Medulla oblongata (tissue), 1 donor: ENCODE measurements around the gene ZSWIM5.
"Not testable (repeated sequence)": the region's sequence is repeated elsewhere in the genome, so short reads cannot be mapped to it uniquely, and the experiment has no call there.

Experiments used
- DNase-seq: peaks from one replicate; pipeline ENCODE4 v3.0.0-alpha.2; 2015; ENCODE audit errors: extremely low spot score

ZSWIM5 gene

GRCh38 chr1:45205011-45205909 is 1.1 kb downstream of the ZSWIM5 start:
- DNase-seq, result peak; percentile 37

DNA sequence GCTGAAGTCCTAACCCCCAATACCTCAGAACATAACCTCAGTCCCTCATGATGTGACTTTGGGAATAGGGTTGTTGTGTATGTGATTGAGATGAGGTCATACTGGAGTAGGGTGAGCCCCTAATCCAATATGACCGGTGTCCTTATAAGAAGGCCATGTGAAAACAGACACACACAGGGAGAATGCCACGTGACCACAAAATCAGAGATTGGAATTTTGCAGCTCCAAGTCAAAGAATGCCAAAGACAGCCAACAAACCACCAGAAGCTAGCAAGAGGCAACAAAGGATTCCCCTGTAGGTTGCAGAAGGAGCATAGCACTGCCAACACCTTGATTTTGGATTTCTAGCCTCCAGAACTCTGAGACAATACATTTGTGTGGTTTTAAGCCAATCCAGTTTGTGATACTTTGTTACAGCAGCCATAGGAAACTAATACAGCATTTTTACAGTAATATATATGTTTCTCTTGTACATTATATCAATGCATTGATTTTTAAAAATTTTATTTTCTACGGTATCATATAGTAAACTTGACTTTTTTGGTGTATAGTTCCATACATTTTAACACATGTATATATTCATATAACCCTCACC is 5.4 kb downstream of the ZSWIM5 start:
- no peak for DNase-seq

GRCh38 chr1:45200435-45200834 is 6.0 kb downstream of the ZSWIM5 start:
- DNase-seq, result no peak

DNA sequence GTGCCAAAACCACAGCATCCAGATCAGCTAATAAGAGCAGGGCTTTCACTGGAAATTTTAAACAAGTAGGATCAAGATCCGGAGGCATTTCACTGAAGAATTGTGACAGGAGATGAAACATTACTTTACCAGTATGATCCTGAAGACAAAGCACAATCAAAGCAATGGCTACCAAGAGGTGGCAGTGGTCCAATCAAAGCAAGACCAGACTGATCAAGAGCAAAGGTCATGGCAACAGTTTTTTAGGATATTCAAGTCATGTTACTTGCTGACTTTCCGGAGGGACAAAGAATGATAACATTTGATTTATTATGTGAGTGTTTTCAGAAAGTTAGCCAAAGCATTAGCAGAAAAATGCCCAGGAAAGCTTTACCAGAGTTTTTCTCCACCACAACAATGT is 8.2 kb downstream of the ZSWIM5 start:
- no peak for DNase-seq

DNA sequence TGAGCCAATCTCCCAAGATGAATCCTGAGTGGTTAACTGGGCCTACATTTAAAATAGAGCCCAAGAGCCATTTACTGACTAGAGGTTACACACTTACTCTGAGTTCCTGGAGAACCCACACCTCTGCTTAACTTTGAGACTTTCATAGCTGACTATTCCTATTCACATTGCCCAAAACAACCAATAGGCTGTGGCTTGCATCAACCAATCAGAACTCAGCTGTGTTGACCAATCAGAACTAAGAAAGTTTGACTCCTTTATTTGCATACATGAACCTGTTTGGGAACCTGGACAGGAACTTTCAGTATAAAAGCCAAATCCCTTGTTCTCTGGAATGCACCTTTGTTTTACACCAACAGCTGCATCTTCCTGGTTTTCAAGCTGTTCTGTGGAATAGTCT is 9.5 kb downstream of the ZSWIM5 start:
- no peak for DNase-seq

- no peak for DNase-seq
These were observed 15.0 kb downstream of the ZSWIM5 start for GRCh38 chr1:45191418-45191783.

- DNase-seq, result no peak
These were observed 18.7 kb downstream of the ZSWIM5 start for GRCh38 chr1:45187725-45188124.

DNA sequence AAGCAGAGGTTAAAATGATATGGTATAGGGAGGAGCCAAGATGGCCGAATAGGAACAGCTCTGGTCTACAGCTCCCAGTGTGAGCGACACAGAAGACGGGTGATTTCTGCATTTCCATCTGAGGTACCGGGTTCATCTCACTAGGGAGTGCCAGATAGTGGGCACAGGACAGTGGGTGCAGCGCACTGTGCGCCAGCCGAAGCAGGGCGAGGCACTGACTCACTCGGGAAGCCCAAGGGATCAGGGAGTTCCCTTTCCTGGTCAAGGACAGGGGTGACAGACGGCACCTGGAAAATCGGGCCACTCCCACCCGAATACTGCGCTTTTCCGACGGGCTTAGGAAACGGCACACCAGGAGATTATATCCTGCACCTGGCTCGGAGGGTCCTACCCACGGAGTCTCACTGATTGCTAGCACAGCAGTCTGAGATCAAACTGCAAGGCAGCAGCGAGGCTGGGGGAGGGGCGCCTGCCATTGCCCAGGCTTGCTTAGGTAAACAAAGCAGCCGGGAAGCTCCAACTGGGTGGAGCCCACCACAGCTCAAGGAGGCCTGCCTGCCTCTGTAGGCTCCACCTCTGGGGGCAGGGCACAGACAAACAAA is 26.4 kb downstream of the ZSWIM5 start:
- not testable (repeated sequence) for DNase-seq

DNA sequence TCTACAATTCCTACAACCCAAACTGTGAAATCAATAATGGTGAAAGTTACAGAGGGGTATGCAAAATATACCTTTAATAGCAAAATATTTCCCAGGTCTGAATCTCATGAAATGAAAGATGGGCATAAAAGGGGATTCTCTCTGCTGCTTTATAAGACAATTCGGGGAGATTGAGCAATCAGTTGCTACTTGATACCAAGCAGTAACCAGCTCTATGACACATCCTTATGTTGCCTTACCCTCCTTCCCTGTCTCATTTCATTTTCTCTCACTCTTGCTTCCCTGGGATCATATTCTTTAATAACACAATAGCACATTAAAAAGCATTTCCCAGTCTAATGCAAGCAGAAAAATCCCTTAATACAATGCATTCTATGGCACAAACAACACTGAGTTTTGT is 29.0 kb downstream of the ZSWIM5 start:
- no peak for DNase-seq

DNA sequence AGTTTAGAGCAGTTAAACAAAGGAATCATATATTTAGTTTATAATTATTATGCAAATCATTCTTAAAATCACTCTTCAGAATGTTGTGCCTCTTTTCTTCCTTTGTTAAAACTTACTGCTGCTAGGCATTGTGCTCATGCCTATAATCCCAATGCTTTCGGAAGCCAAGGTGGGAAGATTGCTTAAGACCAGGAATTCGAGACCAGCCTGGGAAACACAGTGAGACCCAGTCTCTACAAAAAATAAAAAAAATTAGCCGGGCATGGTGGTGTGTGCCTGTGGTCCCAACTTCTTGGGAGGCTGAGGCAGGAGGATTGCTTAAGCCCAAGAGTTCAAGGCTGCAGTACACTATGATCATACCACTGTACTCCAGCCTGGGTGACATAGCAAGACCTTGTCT is 33.6 kb downstream of the ZSWIM5 start:
- no peak for DNase-seq

GRCh38 chr1:45172005-45172404 is 34.4 kb downstream of the ZSWIM5 start:
- no peak for DNase-seq

DNA sequence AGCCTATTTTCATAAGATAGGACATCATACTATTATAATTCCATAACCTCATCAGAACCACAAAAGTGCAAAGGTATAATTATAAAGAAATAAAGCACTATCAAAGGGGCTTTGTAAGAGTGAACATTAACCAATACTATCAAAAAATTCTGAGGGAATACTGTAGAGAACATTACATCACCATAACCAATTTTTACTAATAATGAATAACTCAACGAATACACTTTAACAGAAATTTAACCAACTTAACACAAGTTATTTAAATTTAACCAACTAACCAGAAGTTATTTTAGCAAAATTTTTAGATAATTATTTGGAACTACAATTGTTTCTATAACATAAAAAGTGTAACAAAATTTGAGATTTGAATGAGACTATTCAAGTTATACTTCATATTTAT is 34.8 kb downstream of the ZSWIM5 start:
- DNase-seq, result no peak

DNA sequence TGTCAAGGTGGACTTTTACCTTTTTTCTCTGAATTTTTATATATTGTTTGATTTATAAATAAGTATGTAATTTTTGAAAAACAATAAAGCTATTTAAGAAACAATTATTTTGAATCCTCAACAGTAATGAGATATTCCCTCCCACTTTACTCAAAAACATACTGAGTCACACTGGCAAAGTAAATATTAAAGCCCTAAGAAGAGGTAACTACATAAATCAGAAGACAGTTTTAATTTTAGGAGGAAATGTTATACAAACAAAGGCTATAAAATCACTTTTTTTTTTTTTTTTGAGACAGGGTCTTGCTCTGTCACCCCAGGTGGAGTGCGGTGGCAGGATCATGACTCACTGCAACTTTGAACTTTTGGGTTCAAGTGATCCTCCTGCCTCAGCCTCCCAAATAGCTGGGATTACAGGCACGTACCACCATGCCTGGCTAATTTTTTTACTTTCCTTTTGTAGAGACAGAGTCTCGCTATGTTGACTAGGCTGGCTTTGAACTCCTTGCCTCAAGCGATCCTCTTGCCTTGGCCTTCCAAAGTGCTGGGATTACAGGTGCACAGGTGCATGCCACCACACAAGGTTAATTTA is 36.2 kb downstream of the ZSWIM5 start:
- DNase-seq, result no peak

DNA sequence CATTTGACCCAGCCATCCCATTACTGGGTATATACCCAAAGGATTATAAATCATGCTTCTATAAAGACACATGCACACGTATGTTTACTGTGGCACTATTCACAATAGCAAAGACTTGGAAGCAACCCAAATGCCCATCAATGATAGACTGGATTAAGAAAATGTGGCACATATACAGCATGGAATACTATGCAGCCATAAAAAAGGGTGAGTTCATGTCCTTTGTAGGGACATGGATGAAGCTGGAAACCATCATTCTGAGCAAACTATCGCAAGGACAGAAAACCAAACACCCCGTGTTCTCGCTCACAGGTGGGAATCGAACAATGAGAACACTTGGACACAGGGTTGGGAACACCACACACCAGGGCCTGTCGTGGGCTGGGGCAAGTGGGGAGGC is 38.5 kb downstream of the ZSWIM5 start:
- DNase-seq, result not testable (repeated sequence)

DNA sequence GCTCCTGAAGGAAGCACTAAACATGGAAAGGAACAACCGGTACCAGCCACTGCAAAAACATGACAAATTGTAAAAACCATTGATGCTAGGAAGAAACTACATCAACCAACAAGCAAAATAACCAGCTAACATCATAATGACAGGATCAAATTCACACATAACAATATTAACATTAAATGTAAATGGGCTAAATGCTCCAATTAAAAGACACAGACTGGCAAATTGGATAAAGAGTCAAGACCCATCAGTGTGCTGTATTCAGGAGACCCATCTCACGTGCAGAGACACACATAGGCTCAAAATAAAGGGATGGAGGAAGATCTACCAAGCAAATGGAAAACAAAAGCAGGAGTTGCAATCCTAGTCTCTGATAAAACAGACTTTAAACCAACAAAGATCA is 42.1 kb downstream of the ZSWIM5 start:
- DNase-seq, result not testable (repeated sequence)

GRCh38 chr1:45163111-45163510 is 43.3 kb downstream of the ZSWIM5 start:
- not testable (repeated sequence) for DNase-seq

GRCh38 chr1:45162041-45163035 is 44.1 kb downstream of the ZSWIM5 start:
- DNase-seq, result not testable (repeated sequence)

DNA sequence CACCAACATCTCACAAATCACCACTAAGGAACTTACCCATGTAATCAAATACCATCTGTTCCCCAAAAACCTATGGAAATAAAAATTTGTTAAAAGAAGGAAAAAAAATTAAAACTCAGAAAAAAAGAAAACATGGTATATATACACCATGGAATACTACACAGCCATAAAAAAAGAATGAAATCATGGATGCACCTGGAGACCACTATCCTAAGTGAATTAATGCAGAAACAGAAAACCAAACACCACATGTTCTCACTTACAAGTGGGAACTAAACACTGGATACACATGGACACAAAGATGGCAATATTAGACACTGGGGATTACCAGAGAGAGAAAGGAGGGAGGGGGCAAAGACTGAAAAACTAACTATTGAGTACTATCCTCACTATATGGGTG is 50.4 kb downstream of the ZSWIM5 start:
- DNase-seq, result no peak

- DNase-seq, result no peak
These were observed 51.0 kb downstream of the ZSWIM5 start for GRCh38 chr1:45155423-45155822.

GRCh38 chr1:45152126-45152525 is 54.3 kb downstream of the ZSWIM5 start:
- DNase-seq, result no peak

DNA sequence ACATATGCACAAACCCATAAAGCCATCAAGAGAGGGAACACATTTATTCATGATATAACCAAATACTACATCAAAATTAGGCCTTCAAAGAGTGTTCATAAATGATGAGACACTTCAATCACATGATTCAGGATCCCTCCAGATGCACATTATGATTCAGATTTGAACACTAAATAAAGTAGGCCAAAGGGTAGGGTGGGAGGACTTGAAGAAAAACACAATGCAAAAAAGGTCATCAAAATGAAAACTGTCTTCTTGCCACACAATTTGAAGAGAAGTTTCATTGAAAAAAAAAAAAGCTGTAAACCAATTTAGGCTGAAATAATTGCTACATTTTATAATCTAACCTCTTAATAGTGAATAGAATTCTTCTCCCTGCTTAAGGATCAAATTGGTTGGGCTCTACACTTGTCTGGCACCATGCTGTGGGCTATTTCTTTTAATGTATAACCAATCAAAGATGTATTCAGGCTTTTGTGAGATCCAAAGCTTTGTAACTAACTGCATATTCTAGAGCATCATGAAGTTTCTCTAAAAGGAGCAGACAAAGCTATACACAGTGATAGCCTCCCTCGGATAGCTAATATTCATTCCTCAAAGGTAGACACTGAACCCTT is 58.1 kb downstream of the ZSWIM5 start:
- DNase-seq, result no peak
